ENCODE results near the gene VCAM1.
"Not testable (repeated sequence)": the region's sequence is repeated elsewhere in the genome, so short reads cannot be mapped to it uniquely, and the experiment has no call there.

The VCAM1 gene
- 0 reads per million in 2 donors for total RNA-seq

- DNase-seq = no peak
Measured at GRCh38 chr1:100719490-100719889, at the start of gene VCAM1. Gene VCAM1, plus strand, starts transcription at chr1:100719742. Its CDS starts 119 bp downstream, at chr1:100719861.

- DNase-seq = no peak
Measured at GRCh38 chr1:100670083-100670482, 49.5 kb upstream of the VCAM1 start.

- no peak for DNase-seq
Measured at GRCh38 chr1:100671601-100672000, 47.9 kb upstream of the VCAM1 start.

GRCh38 chr1:100683448-100684349 lies 35.8 kb upstream of the VCAM1 start:
- no peak for DNase-seq

GRCh38 chr1:100699744-100700143 lies 19.8 kb upstream of the VCAM1 start:
- no peak for DNase-seq

GRCh38 chr1:100700586-100700985 lies 19.0 kb upstream of the VCAM1 start:
- DNase-seq = no peak

GRCh38 chr1:100703052-100703451 lies 16.5 kb upstream of the VCAM1 start:
- no peak for DNase-seq

GRCh38 chr1:100703716-100704115 lies 15.8 kb upstream of the VCAM1 start:
- no peak for DNase-seq

GRCh38 chr1:100704473-100704872 lies 15.1 kb upstream of the VCAM1 start:
- DNase-seq = no peak

GRCh38 chr1:100706296-100706695 lies 13.2 kb upstream of the VCAM1 start:
- DNase-seq = no peak

GRCh38 chr1:100706856-100707255 lies 12.7 kb upstream of the VCAM1 start:
- DNase-seq = no peak

GRCh38 chr1:100708476-100709062 lies 11.0 kb upstream of the VCAM1 start:
- no peak for DNase-seq

- DNase-seq = no peak
Measured at GRCh38 chr1:100710906-100711682, 8.4 kb upstream of the VCAM1 start.

- DNase-seq = not testable (repeated sequence)
Measured at GRCh38 chr1:100713027-100713426, 6.5 kb upstream of the VCAM1 start.

GRCh38 chr1:100713626-100714025 lies 5.9 kb upstream of the VCAM1 start:
- DNase-seq = no peak

- no peak for DNase-seq
Measured at GRCh38 chr1:100714599-100714998, 4.9 kb upstream of the VCAM1 start.

GRCh38 chr1:100717218-100717617 lies 2.3 kb upstream of the VCAM1 start:
- no peak for DNase-seq

- no peak for DNase-seq
Measured at GRCh38 chr1:100718581-100718980, 961 bp upstream of the VCAM1 start.

GRCh38 chr1:100720101-100720500 lies 559 bp downstream of the VCAM1 start:
- no peak for DNase-seq

- no peak for DNase-seq
Measured at GRCh38 chr1:100720751-100721150, 1.2 kb downstream of the VCAM1 start.

GRCh38 chr1:100721526-100722207 lies 2.1 kb downstream of the VCAM1 start:
- no peak for DNase-seq

- no peak for DNase-seq
Measured at GRCh38 chr1:100722221-100722620, 2.7 kb downstream of the VCAM1 start.

- DNase-seq = no peak
Measured at GRCh38 chr1:100724281-100724680, 4.7 kb downstream of the VCAM1 start.
